ELR (cell line): ENCODE data around the gene EHD2.
"Not testable (repeated sequence)": the region's sequence is repeated elsewhere in the genome, so short reads cannot be mapped to it uniquely, and the experiment has no call there.

Source experiments
- DNase-seq: peaks from one replicate; pipeline ENCODE4 v3.0.0-alpha.2; 2015; ENCODE audit warnings: low read depth

The EHD2 gene

GRCh38 chr19:47691782-47692181, 21.4 kb upstream of the EHD2 start:
- DNase-seq: no peak

GRCh38 chr19:47693489-47693888, 19.7 kb upstream of the EHD2 start:
- DNase-seq: no peak

- DNase-seq: no peak
Measured at GRCh38 chr19:47693903-47694302, 19.3 kb upstream of the EHD2 start.

GRCh38 chr19:47694466-47695273, 18.6 kb upstream of the EHD2 start:
- no peak for DNase-seq

- no peak for DNase-seq
Measured at GRCh38 chr19:47695533-47696262, 17.5 kb upstream of the EHD2 start.

- DNase-seq: no peak
Measured at GRCh38 chr19:47696635-47697034, 16.6 kb upstream of the EHD2 start.

- peak; percentile 83 for DNase-seq
Measured at GRCh38 chr19:47697863-47698609, 15.2 kb upstream of the EHD2 start.

GRCh38 chr19:47698631-47699359, 14.4 kb upstream of the EHD2 start:
- DNase-seq: no peak

GRCh38 chr19:47699360-47699917, 13.8 kb upstream of the EHD2 start:
- peak; percentile 60 for DNase-seq

GRCh38 chr19:47700934-47701716, 12.1 kb upstream of the EHD2 start:
- no peak for DNase-seq

- DNase-seq: no peak
Measured at GRCh38 chr19:47701717-47702552, 11.3 kb upstream of the EHD2 start.

- DNase-seq: no peak
Measured at GRCh38 chr19:47702671-47703070, 10.6 kb upstream of the EHD2 start.

GRCh38 chr19:47703301-47703700, 9.9 kb upstream of the EHD2 start:
- DNase-seq: no peak

- DNase-seq: peak; percentile 10
Measured at GRCh38 chr19:47704024-47704423, 9.2 kb upstream of the EHD2 start.

- no peak for DNase-seq
Measured at GRCh38 chr19:47704656-47705055, 8.6 kb upstream of the EHD2 start.

GRCh38 chr19:47707135-47707925, 5.9 kb upstream of the EHD2 start:
- DNase-seq: peak; percentile 86

GRCh38 chr19:47711652-47712242, 1.5 kb upstream of the EHD2 start:
- DNase-seq: no peak

- no peak for DNase-seq
Measured at GRCh38 chr19:47714339-47714738, 1.1 kb downstream of the EHD2 start.

- DNase-seq: not testable (repeated sequence)
Measured at GRCh38 chr19:47714855-47715254, 1.6 kb downstream of the EHD2 start.
